Ramos (cell line): ENCODE measurements around the gene WFS1.

ENCODE experiments used
- in situ Hi-C: fragments of 300-500 bp; cut with MboI; formaldehyde crosslinking; loops from one replicate; pipeline ENCODE4 v1.14.3; 2022; ENCODE audit warnings: low sequenced_read_pairs; ENCODE audit not compliant: unreplicated experiment

WFS1 gene

GRCh38 chr4:6333301-6334202, 63.9 kb downstream of the WFS1 start:
- in situ Hi-C loops, result no loop called here

- in situ Hi-C loops, result no loop called here
Observed at GRCh38 chr4:6334203-6334887, 64.7 kb downstream of the WFS1 start.

GRCh38 chr4:6335040-6335590, 65.5 kb downstream of the WFS1 start:
- in situ Hi-C loops, result no loop called here

- in situ Hi-C loops, result no loop called here
Observed at GRCh38 chr4:6336166-6336565, 66.5 kb downstream of the WFS1 start.

GRCh38 chr4:6337331-6337935, 67.8 kb downstream of the WFS1 start:
- in situ Hi-C loops, result no loop called here

GRCh38 chr4:6338175-6338950, 68.7 kb downstream of the WFS1 start:
- in situ Hi-C loops, result no loop called here

- in situ Hi-C loops, result no loop called here
Observed at GRCh38 chr4:6338951-6339817, 69.5 kb downstream of the WFS1 start.

GRCh38 chr4:6339818-6340445, 70.3 kb downstream of the WFS1 start:
- in situ Hi-C loops, result no loop called here

- in situ Hi-C loops, result no loop called here
Observed at GRCh38 chr4:6340446-6341015, 70.9 kb downstream of the WFS1 start.

GRCh38 chr4:6341696-6342095, 72.0 kb downstream of the WFS1 start:
- in situ Hi-C loops, result no loop called here

GRCh38 chr4:6342530-6343293, 73.1 kb downstream of the WFS1 start:
- in situ Hi-C loops, result no loop called here

- in situ Hi-C loops, result no loop called here
Observed at GRCh38 chr4:6343939-6344408, 74.3 kb downstream of the WFS1 start.

GRCh38 chr4:6345096-6345830, 75.6 kb downstream of the WFS1 start:
- in situ Hi-C loops, result no loop called here

- in situ Hi-C loops, result no loop called here
Observed at GRCh38 chr4:6345866-6346265, 76.2 kb downstream of the WFS1 start.

GRCh38 chr4:6346373-6347110, 76.9 kb downstream of the WFS1 start:
- in situ Hi-C loops, result no loop called here

- in situ Hi-C loops, result no loop called here
Observed at GRCh38 chr4:6347511-6348045, 77.9 kb downstream of the WFS1 start.
